Measurements from ENCODE around the gene MYO16. TPM values are rescaled to one million over a fixed set of nuclear protein-coding genes. Genes with fewer than 3 reads are reported as not detected.

MYO16 gene
- total RNA-seq (2022; extraction: Qiagen RNA extraction): 0.03 to 0.07 TPM (median 0.05 TPM) in 5 replicates

DNA sequence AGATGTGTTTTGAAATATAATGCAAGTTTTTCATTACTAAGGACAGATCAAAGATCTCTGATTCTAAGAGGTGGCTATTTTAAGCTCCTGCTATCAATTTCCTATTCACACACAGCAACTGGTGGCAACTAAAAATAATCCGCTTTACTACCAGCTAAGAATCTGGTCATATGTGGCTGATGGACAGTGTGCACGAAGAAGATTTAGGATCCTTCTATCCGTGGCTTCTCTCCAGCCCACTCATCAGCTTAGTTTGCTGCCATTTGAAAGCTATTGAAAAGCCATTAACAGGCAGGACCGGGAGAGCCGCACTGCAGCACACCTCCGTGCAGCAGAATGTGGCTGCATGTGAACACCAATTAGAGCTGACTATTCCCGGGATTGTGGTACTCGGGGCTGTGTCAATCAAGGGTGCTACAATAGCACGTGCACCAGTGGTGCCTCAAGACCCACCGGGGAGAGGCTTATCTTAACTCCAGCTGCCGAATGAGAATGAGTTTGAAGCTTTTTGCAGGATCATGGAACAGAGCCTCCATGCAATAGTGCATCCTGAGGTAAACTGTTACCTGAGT, at the start of gene MYO16:
MYO16 (plus strand) TSS at position 431 of the 572 bp plus-strand sequence. CDS start 234 bp downstream, outside the sequence.

Measured in A549 treated with CORT108297 at 1 μM for 4 hours (cell line).